ENCODE measurements around the gene JPH4.

DNA sequence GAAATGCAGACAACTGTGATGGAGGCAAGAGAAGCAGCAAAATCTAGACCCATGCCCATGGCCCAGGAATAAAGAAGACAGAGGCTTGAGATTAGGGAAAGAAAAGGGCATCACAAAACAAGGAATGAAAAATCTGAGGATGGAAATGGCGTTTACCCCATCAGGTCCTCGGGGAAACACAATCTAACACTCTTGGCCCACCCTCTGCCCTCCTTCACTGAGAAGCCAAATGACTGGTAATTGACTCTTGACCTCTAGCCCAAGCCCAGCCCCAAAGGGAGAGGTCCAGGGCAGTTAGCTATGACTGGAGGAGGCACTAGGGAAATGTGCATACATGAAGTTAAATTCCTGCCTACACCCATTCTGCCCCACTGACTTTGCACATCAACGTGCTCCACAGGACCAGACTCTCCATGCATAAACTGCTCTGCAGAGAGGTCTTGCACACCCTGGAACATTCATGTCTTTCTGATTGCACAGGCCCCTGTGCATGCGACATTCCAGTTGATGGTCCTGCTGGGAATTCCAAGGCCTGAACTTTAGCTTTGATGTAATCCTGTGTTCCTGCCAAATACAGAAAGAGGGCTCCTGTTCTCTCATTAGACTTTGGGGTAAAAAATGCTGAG lies 32.7 kb downstream of the JPH4 start:
- TF ChIP-seq, protein P1, sequence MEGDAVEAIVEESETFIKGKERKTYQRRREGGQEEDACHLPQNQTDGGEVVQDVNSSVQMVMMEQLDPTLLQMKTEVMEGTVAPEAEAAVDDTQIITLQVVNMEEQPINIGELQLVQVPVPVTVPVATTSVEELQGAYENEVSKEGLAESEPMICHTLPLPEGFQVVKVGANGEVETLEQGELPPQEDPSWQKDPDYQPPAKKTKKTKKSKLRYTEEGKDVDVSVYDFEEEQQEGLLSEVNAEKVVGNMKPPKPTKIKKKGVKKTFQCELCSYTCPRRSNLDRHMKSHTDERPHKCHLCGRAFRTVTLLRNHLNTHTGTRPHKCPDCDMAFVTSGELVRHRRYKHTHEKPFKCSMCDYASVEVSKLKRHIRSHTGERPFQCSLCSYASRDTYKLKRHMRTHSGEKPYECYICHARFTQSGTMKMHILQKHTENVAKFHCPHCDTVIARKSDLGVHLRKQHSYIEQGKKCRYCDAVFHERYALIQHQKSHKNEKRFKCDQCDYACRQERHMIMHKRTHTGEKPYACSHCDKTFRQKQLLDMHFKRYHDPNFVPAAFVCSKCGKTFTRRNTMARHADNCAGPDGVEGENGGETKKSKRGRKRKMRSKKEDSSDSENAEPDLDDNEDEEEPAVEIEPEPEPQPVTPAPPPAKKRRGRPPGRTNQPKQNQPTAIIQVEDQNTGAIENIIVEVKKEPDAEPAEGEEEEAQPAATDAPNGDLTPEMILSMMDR (optimal IDR thresholded peaks at IDR 0.05 in 1 of 3, IDR thresholded peaks at IDR 0.05 in 1 of 3, conservative IDR thresholded peaks at IDR 0.05 in 1 of 3; ENCODE audit: extremely low read depth in 1 of 3, insufficient read depth in 2 of 3, low read length in 3 of 3): no peak
- TF ChIP-seq EZH2 (IDR thresholded peaks at IDR 0.05; ENCODE audit: low read length): no peak

All from keratinocyte (primary cell).